GM13977 (cell line): ENCODE results near the gene KANSL2.
"Not testable (repeated sequence)": the region's sequence is repeated elsewhere in the genome, so short reads cannot be mapped to it uniquely, and the experiment has no call there.

ENCODE experiments used
- DNase-seq: peaks from one replicate; pipeline ENCODE4 v3.0.0; 2012; ENCODE audit warnings: low spot score
- in situ Hi-C: fragments of 300-500 bp; cut with MboI; formaldehyde crosslinking; loops from one replicate; pipeline ENCODE4 v1.12.0; 2022; ENCODE audit warnings: low sequenced_read_pairs, low pct_unique_long_range_greater_than_20kb, mixed read lengths, inconsistent platforms; ENCODE audit not compliant: unreplicated experiment
- TF ChIP-seq, protein P1 (sequence below): IDR thresholded peaks from 2 replicates; pipeline ENCODE4 v1.5.1; 2012; ENCODE audit warnings: mild to moderate bottlenecking, control low read depth; ENCODE audit not compliant: insufficient read depth; ENCODE audit errors: extremely low read depth, missing control alignments

Gene KANSL2

DNA sequence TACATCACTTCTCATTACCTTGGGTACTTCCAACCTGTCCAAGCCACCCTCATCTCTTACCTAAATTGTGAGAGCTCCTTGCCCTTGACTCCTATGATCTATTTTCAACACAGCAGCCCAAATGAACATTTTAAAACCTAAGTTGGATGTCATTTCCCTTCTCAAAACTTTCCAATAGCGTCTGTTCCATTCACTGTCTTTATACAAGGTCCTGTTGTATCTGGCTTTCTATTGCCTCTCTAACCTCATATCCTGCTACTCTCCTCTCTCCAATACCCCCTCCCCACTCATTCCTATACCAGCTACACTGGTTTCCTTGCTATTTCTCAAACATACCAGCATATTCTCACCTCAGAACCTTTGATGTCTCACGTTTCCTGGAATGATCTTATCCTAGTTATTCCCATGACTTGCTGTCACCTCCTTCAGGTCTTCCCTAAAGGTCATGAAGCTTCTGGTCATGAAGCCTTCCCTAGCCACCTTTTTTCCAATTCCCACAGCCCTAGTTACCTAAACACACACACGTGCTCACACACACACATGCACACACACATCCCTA is 4.1 kb upstream of the KANSL2 start:
- TF ChIP-seq, protein P1, sequence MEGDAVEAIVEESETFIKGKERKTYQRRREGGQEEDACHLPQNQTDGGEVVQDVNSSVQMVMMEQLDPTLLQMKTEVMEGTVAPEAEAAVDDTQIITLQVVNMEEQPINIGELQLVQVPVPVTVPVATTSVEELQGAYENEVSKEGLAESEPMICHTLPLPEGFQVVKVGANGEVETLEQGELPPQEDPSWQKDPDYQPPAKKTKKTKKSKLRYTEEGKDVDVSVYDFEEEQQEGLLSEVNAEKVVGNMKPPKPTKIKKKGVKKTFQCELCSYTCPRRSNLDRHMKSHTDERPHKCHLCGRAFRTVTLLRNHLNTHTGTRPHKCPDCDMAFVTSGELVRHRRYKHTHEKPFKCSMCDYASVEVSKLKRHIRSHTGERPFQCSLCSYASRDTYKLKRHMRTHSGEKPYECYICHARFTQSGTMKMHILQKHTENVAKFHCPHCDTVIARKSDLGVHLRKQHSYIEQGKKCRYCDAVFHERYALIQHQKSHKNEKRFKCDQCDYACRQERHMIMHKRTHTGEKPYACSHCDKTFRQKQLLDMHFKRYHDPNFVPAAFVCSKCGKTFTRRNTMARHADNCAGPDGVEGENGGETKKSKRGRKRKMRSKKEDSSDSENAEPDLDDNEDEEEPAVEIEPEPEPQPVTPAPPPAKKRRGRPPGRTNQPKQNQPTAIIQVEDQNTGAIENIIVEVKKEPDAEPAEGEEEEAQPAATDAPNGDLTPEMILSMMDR, result no peak
- in situ Hi-C loops, result no loop called here
- DNase-seq, result no peak

DNA sequence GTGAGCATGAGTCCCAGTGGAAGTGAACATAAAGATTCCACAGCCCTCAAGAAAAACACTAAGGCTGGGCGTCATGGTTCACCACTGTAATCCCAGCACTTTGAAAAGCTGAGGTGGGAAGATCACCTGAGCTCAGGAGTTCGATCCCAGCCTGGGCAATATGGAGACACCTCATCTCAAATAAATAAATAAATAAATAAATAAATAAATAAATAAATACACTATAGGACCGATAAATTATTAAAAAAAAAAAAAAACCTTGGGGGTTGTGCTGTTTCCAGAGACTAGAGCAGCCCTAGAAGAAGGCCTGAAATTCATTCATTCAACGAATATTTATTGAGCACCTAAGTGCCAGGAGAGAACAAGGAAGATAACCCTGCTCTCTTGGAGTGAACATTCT is 1.5 kb upstream of the KANSL2 start:
- in situ Hi-C loops, result no loop called here
- TF ChIP-seq, protein P1, result no peak
- no peak for DNase-seq

DNA sequence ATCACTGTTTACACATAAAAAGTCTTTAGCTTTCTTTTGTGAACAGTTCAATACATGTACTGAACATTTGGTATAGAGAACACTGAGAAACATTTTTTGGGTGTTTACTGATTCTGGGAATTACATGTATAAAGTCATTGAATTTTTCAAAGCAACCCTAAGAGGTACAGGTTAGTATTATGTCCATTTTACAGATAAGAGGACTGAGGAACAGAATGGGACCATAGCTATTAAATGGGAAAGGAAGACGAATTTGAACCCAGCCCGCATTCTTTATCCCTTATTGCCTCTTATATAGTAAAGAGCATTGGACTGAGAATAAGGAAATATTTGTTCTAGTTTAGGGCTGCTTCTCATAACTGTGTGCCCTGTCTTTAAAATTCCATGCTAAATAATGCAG is 889 bp upstream of the KANSL2 start:
- TF ChIP-seq, protein P1, result no peak
- in situ Hi-C loops, result no loop called here
- DNase-seq, result no peak

DNA sequence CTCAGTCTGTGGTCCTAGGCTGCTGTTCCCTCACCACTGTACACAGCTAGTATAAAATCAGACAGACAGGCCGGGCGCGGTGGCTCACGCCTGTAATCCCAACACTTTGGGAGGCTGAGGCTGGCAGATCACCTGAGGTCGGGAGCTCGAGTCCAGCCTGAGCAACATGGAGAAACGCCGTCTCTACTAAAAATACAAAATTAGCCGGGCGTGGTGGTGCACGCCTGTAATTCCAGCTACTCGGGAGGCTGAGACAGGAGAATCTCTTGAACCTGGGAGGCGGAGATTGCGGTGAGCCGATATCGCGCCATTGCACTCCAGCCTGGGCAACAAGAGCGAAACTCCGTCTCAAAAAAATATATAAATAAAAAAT is 481 bp upstream of the KANSL2 start:
- DNase-seq, in situ Hi-C loops: not testable (repeated sequence)

DNA sequence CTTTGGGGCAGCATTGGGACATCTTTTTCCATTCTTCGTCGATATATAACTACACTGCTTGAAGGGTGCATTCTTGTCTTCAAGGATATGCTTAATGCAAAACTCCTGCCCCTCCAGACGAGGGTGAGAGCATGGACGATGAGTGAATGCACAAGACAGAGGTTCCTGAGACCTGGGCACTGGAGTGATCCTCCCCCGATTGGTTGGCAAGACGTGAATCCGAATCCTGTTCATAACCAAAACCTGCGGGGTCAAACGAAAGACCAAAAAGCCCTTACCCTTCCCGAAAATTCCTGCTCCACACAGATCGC is 684 bp downstream of the KANSL2 start:
- in situ Hi-C loops, result no loop called here
- DNase-seq, result peak; percentile 25
- TF ChIP-seq, protein P1, result no peak

DNA sequence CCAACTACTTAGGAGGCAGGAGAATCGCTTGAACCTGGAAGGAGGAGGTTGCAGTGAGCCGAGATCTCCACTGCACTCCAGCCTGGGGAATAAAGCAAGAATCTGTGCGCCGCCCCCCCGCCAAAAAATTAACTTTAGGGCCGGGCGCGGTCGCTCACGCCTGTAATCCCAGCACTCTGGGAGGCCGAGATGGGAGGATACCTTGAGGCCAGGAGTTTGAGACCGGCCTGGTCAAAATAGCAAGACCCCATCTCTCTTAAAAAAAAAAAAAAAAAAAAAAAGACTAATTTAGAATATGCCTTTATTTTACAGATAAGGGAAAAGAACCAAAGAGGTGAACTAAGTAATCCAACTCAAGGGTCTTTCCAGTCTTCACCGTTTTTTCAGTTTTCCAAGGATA is 1.2 kb downstream of the KANSL2 start:
- TF ChIP-seq, protein P1, result no peak
- in situ Hi-C loops, result no loop called here
- no peak for DNase-seq

DNA sequence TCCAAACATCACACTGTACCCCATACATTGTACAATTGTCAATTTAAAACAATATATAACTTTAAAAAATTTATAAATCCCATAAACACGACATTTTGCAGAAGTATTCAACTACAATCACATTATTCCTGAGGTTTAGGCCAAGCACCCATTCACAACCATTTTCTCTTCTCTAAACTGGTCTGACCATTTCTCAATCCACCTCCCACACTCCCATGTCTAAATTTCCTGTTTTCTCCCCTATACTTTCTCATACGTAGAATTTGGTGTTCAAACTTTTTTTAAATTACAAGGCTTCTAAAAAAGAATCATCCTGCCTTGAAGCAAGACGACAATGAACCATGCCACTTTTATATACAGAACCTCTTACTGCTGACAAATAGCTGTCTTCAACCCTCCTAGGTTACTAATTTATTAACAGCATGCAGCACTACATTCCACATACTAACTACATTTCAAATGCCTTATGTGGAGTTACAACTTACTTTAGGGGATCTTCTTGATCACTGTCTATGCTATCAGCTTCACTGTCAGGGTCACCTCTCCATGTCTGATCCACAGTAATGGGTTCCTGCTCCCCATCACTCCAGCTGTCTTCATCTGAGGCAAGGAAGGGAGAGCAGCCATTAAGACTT is 3.4 kb downstream of the KANSL2 start:
- no peak for DNase-seq
- TF ChIP-seq, protein P1, result no peak
- in situ Hi-C loops, result no loop called here
